ENCODE data around the gene WDR4. TPM values are rescaled to one million over a fixed set of nuclear protein-coding genes. Genes with fewer than 3 reads are reported as not detected.

Gene WDR4
- total RNA-seq, 1 experiment from 2014 or later: 42.6 TPM

- Mint-ChIP-seq H3K27ac (no peak overlapping the region), H3K36me3 (peaks cover 82% of the 10 kb centered on the region), H3K27me3 (ENCODE audit: low read depth) (no peaks in the 10 kb centered on the region), H3K9me3 (no peaks in the 10 kb centered on the region), H3K4me1 (no peaks in the 10 kb centered on the region), H3K4me3 (no peak overlapping the region)
- CTCF ChIA-PET: interaction anchor here (1.8 kb wide), 1 partner anchor 10 kb away, joined by 4 read pairs; no protein-coding TSS in a partner anchor
- DNase-seq (ENCODE audit: low spot score) (no peak), ATAC-seq (no peak)
- TF ChIP-seq USF2 (CRISPR knock-in tag; IDR thresholded peaks at IDR 0.05) (no peak), MLX (CRISPR knock-in tag; IDR thresholded peaks at IDR 0.05) (no peak), E2F4 (CRISPR knock-in tag; IDR thresholded peaks at IDR 0.05; ENCODE audit: borderline replicate concordance, low read depth) (no peak), ZNF138 (CRISPR knock-in tag; conservative IDR thresholded peaks at IDR 0.05) (no peak), ZBTB21 (CRISPR knock-in tag; IDR thresholded peaks at IDR 0.05; ENCODE audit: borderline replicate concordance) (no peak), CREB1 (CRISPR knock-in tag; IDR thresholded peaks at IDR 0.05) (no peak), PRRX2 (CRISPR knock-in tag; IDR thresholded peaks at IDR 0.05) (no peak), FOXP1 (CRISPR knock-in tag; IDR thresholded peaks at IDR 0.05; ENCODE audit: borderline replicate concordance) (no peak), CBFB (CRISPR knock-in tag; IDR thresholded peaks at IDR 0.05; ENCODE audit: low read depth) (no peak), PREB (CRISPR knock-in tag; IDR thresholded peaks at IDR 0.05; ENCODE audit: borderline replicate concordance) (no peak), ATF3 (CRISPR knock-in tag; conservative IDR thresholded peaks at IDR 0.05) (no peak), SMAD3 (CRISPR knock-in tag; IDR thresholded peaks at IDR 0.05; ENCODE audit: borderline replicate concordance) (no peak), TP53 (CRISPR knock-in tag; IDR thresholded peaks at IDR 0.05) (no peak), MAX (CRISPR knock-in tag; IDR thresholded peaks at IDR 0.05) (no peak), EMX1 (CRISPR knock-in tag; IDR thresholded peaks at IDR 0.05) (no peak), HMGA2 (CRISPR knock-in tag; IDR thresholded peaks at IDR 0.05) (no peak), IRF1 (CRISPR knock-in tag; IDR thresholded peaks at IDR 0.05) (no peak), ZNF512 (CRISPR knock-in tag; IDR thresholded peaks at IDR 0.05; ENCODE audit: borderline replicate concordance) (no peak), ATF2 (CRISPR knock-in tag; IDR thresholded peaks at IDR 0.05; ENCODE audit: borderline replicate concordance, low read depth) (no peak)
- POLR2A ChIA-PET: no interaction called here
Measured at GRCh38 chr21:42852925-42853570, 26.3 kb downstream of the WDR4 start.
